Measurements from ENCODE around the gene GABARAPL1.

GABARAPL1 gene

GRCh38 chr12:10260927-10261326, 48.2 kb downstream of the GABARAPL1 start:
- H3K4me3 ChIP-seq (ENCODE audit: low read depth, low read length): no peak overlapping the region
- DNase-seq (ENCODE audit: low read depth): no peak
- no peak for TF ChIP-seq CTCF (IDR thresholded peaks at IDR 0.05; ENCODE audit: insufficient read depth, low read depth, low read length, missing control alignments)

- no peak for TF ChIP-seq CTCF (IDR thresholded peaks at IDR 0.05; ENCODE audit: insufficient read depth, low read depth, low read length, missing control alignments)
- H3K4me3 ChIP-seq (ENCODE audit: low read depth, low read length): no peak overlapping the region
- DNase-seq (ENCODE audit: low read depth): no peak
Observed at GRCh38 chr12:10268037-10268436, 55.4 kb downstream of the GABARAPL1 start.

- no peak overlapping the region for H3K4me3 ChIP-seq (ENCODE audit: low read depth, low read length)
- no peak for DNase-seq (ENCODE audit: low read depth)
- no peak for TF ChIP-seq CTCF (IDR thresholded peaks at IDR 0.05; ENCODE audit: insufficient read depth, low read depth, low read length, missing control alignments)
Observed at GRCh38 chr12:10272467-10272866, 59.8 kb downstream of the GABARAPL1 start.
